ENCODE data around the gene PLIN1.

- TF ChIP-seq CTCF (IDR thresholded peaks at IDR 0.05 in 2 of 3, conservative IDR thresholded peaks at IDR 0.05 in 1 of 3; ENCODE audit: insufficient read depth in 2 of 3, low read depth in 1 of 3, low read length in 3 of 3): no peak
- TF ChIP-seq TAF15 (IDR thresholded peaks at IDR 0.05; ENCODE audit: low read depth, low read length): no peak
Measured at GRCh38 chr15:89665449-89666181, 13.6 kb downstream of the PLIN1 start.
